Nephron (organoid): ENCODE data around the gene MT1E.
"Not testable (repeated sequence)": the region's sequence is repeated elsewhere in the genome, so short reads cannot be mapped to it uniquely, and the experiment has no call there.

Experiments used
- H3K27ac Mint-ChIP-seq, 3 experiments: 2 replicates each; pipeline ENCODE4 v1.8.0; 2020; ENCODE audit warnings: mixed read lengths in 3 of 3, mild to moderate bottlenecking in 2 of 3, moderate library complexity in 1 of 3
- H3K27me3 Mint-ChIP-seq: 2 replicates; pipeline ENCODE4 v1.8.0; 2021; ENCODE audit warnings: low read depth, mild to moderate bottlenecking, moderate library complexity, mixed read lengths
- H3K36me3 Mint-ChIP-seq: 2 replicates; pipeline ENCODE4 v1.8.0; 2020; ENCODE audit warnings: low read depth, mixed read lengths
- H3K4me1 Mint-ChIP-seq: 2 replicates; pipeline ENCODE4 v1.8.0; 2020; ENCODE audit warnings: mixed read lengths
- H3K4me3 Mint-ChIP-seq, 3 experiments: 2 replicates each; pipeline ENCODE4 v1.8.0; 2020; ENCODE audit warnings: mild to moderate bottlenecking in 3 of 3, mixed read lengths in 3 of 3, moderate library complexity in 2 of 3
- H3K9me3 Mint-ChIP-seq: 2 replicates; pipeline ENCODE4 v1.8.0; 2020; ENCODE audit warnings: mixed read lengths
- CTCF ChIP-seq, 3 experiments: fragments of 200-600 bp; sonication (generic); IDR thresholded peaks; one replicate each; pipeline ENCODE4 v1.5.0; 2021; ENCODE audit warnings: antibody characterized with exemption in 3 of 3; ENCODE audit not compliant: unreplicated experiment in 3 of 3

MT1E gene

GRCh38 chr16:56658327-56658875, 32.8 kb downstream of the MT1E start:
- Mint-ChIP-seq H3K27me3 (peaks cover 99% of the 10 kb centered on the region), H3K4me1 (peaks cover 13% of the 10 kb centered on the region), H3K27ac (peak overlapping the region in 2 of 3 experiments; percentile 28 to 79), H3K36me3 (peaks cover 12% of the 10 kb centered on the region), H3K9me3 (no peaks in the 10 kb centered on the region), H3K4me3 (peak overlapping the region; percentile 87 to 92 (median 89))
- TF ChIP-seq CTCF (IDR thresholded peaks at IDR 0.05; ENCODE audit: unreplicated experiment in 3 of 3), result no peak

DNA sequence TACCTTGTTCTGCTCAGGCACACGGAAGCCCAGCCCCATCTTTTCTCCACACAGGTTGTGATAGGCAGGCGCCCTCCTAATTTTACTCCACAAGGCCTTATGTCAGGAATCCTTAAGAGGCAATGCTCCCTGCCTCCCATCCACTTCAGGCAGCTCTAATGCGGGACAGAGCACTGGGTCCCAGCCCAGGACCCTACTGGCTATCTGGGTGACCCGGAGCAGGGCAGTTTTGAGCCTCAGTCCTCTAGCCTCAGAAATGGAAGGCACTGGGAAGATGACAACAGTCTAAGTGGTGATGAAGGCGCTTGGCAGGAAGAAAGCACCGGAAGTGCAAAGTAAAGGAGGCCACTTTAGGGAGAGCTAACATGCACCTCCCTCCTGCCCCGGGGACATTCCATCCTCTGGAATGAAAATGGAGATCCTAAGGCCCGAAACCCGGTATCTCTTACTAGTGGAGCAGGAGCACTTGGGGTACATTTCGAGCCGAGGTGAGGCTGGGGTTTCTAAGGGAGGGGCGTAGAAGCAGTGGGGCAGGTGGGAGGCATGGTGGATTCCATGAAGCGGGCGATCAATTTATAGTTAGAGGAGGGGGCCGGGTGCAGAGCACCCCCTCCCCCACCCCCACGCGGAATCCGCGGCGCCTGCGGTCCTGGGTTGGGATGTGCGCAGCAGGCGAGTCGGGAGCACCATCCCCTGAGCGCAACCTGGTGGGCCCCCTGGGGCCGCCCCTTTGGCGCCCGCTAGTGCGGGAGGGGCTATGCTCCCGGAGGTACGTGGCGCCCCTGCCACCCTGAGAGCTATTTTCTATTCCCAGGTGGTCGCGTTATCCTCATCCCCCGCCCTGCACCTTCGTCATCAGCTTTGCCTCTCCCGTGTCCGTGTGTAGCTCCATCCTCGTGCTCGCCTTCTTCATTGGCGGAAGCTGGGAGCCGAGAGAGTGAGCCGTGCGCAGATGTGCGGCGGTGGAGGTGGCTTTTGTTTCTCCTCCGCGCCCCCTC, 37.1 kb downstream of the MT1E start:
- Mint-ChIP-seq H3K27me3 (peaks cover 100% of the 10 kb centered on the region), H3K9me3 (no peaks in the 10 kb centered on the region), H3K4me1 (peaks cover 15% of the 10 kb centered on the region), H3K36me3 (peaks cover 12% of the 10 kb centered on the region), H3K27ac (no peak overlapping the region), H3K4me3 (peak overlapping the region; percentile 59 to 70 (median 67))
- no peak for TF ChIP-seq CTCF (IDR thresholded peaks at IDR 0.05; ENCODE audit: unreplicated experiment in 3 of 3)

- Mint-ChIP-seq H3K27ac (no peak overlapping the region), H3K4me3 (peak overlapping the region in 1 of 3 experiments; percentile 50), H3K36me3 (peaks cover 11% of the 10 kb centered on the region), H3K27me3 (peaks cover 100% of the 10 kb centered on the region), H3K9me3 (no peaks in the 10 kb centered on the region), H3K4me1 (peaks cover 18% of the 10 kb centered on the region)
- no peak for TF ChIP-seq CTCF (IDR thresholded peaks at IDR 0.05; ENCODE audit: unreplicated experiment in 3 of 3)
These were observed 38.9 kb downstream of the MT1E start for GRCh38 chr16:56664506-56664905.

- Mint-ChIP-seq H3K27ac (peak overlapping the region in 1 of 3 experiments; percentile 11), H3K27me3 (peaks cover 100% of the 10 kb centered on the region), H3K4me1 (peaks cover 18% of the 10 kb centered on the region), H3K4me3 (peak overlapping the region in 2 of 3 experiments; percentile 29 to 75)
- not testable (repeated sequence) for H3K36me3 Mint-ChIP-seq, H3K9me3 Mint-ChIP-seq
These were observed 40.0 kb downstream of the MT1E start for GRCh38 chr16:56665286-56666261.

GRCh38 chr16:56667581-56668571, 42.3 kb downstream of the MT1E start, which contains the start of gene MT1G:
TSS of gene MT1G (minus strand) at chr16:56668065. CDS start at chr16:56667993, 72 bp downstream.
- H3K9me3 Mint-ChIP-seq, result no peaks in the 10 kb centered on the region
- H3K4me1 Mint-ChIP-seq, result peaks cover 13% of the 10 kb centered on the region
- H3K36me3 Mint-ChIP-seq, result no peaks in the 10 kb centered on the region
- H3K4me3 Mint-ChIP-seq, result peak within 1 kb of the TSS; percentile 57 to 77 (median 75)
- peak within 1 kb of the TSS in 1 of 3 experiments; percentile 67 for H3K27ac Mint-ChIP-seq
- peaks cover 100% of the 10 kb centered on the region for H3K27me3 Mint-ChIP-seq
- no peak for TF ChIP-seq CTCF (IDR thresholded peaks at IDR 0.05; ENCODE audit: unreplicated experiment in 3 of 3)
